Suprapubic skin (tissue), 4 donors: Measurements from ENCODE around the gene EPB41L5. TPM values are rescaled to one million over a fixed set of nuclear protein-coding genes. Genes with fewer than 3 reads are reported as not detected.

ENCODE experiments used
- DNase-seq, 2 donors: peaks; one replicate each; pipeline ENCODE4 v3.0.0-alpha.2; 2019; ENCODE audit warnings: low spot score in 2 of 2
- H3K27ac ChIP-seq: fragments of 200-600 bp; sonication (generic); one replicate; pipeline ENCODE4 v1.5.1; 2019
- H3K27me3 ChIP-seq: fragments of 200-600 bp; sonication (generic); one replicate; pipeline ENCODE4 v1.5.1; 2019
- H3K36me3 ChIP-seq: fragments of 200-600 bp; sonication (generic); one replicate; pipeline ENCODE4 v1.5.1; 2019
- H3K4me1 ChIP-seq: fragments of 200-600 bp; sonication (generic); one replicate; pipeline ENCODE4 v1.5.1; 2019
- H3K4me3 ChIP-seq: fragments of 200-600 bp; sonication (generic); one replicate; pipeline ENCODE4 v1.5.1; 2019; ENCODE audit warnings: mild to moderate bottlenecking
- H3K9me3 ChIP-seq: fragments of 200-600 bp; sonication (generic); one replicate; pipeline ENCODE4 v1.5.1; 2019
- EP300 ChIP-seq: sonication (generic); formaldehyde crosslinking; IDR thresholded peaks from one replicate; pipeline ENCODE4 v1.6.1; 2017; ENCODE audit warnings: antibody characterized with exemption
- POLR2A ChIP-seq, 2 donors: fragments of 450-650 bp; IDR thresholded peaks; one replicate each; pipeline ENCODE4 v1.6.1; 2017; ENCODE audit warnings: antibody characterized with exemption in 2 of 2, mild to moderate bottlenecking in 2 of 2, moderate library complexity in 2 of 2
- POLR2AphosphoS5 ChIP-seq, 3 donors: sonication (generic); formaldehyde crosslinking; IDR thresholded peaks; one replicate each; pipeline ENCODE4 v1.6.1; 2017; ENCODE audit warnings: antibody characterized with exemption in 3 of 3
- WGBS: methylation state at CpG from one replicate; pipeline ENCODE4 v1.1.5; 2018; 5-methylcytosine and 5-hydroxymethylcytosine counted together
- total RNA-seq, 4 donors: library from RNA; depleted of rRNA; stranded (reverse); fragments of >200 nt; gene quantifications; one replicate each; pipeline ENCODE4 v1.1.0, GENCODE V29; 2016
- TF ChIP-seq, protein P1 (sequence below), 2 donors: fragments of 200-600 bp in 1 of 2; fragments of 450-650 bp in 1 of 2; sonication (generic) in 1 of 2; IDR thresholded peaks; one replicate each; pipeline ENCODE4 v1.5.1; 2016 to 2019; ENCODE audit warnings: antibody characterized with exemption in 2 of 2, mild to moderate bottlenecking in 1 of 2, moderate library complexity in 1 of 2

The EPB41L5 gene
- total RNA-seq, 4 donors from 2014 or later: 19.5 to 34.6 (median 31.0) TPM

DNA sequence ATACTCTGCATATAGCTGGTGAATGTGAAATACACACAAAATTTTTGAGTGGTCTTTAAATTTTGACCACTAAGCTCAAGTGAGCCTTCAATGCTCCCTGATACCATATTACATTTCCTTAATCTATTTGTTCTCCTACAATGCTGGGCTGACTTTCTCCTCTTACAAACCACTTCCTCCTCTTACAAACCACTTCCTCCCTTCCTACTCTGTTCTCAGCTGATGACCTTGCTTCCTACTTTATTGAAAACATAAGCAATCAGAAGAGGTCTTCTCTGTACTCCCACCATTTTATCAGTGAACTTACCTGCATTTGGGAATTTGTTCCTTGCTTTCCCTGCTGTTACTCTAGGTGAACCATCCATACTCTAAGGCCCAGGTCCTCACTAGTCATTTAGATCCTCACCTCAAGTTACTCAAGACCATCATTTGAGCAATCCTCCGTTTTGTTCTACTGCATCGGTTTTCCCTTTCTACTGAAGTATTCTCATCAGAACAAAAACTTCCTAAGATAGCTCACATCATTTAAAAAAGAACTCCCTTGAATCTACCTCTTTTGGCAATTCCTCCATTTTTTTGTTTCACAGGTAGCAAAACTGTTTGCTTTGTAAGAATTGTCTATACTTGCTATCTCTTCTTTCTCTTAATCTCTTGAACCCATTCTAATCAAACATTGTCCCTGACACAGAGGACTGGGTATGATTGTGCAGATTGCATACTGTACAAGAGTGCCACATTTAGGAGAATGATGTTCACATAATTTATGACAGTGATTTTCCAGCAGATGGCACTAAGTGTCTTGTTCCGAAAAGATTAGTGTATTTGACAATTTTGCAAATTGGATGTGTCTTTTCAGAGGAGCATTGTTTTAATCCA, 96.5 kb downstream of the EPB41L5 start:
- Histone ChIP-seq H3K9me3 (no peaks in the 10 kb centered on the region), H3K27me3 (no peaks in the 10 kb centered on the region), H3K27ac (no peak overlapping the region), H3K36me3 (no peaks in the 10 kb centered on the region), H3K4me3 (no peak overlapping the region), H3K4me1 (peaks cover 22% of the 10 kb centered on the region)
- no peak for DNase-seq
- WGBS: 60% methylated on average over 3 of the region's 3 CpGs
- TF ChIP-seq POLR2A (IDR thresholded peaks at IDR 0.05) (no peak), POLR2AphosphoS5 (IDR thresholded peaks at IDR 0.05) (no peak), EP300 (no peak)
- TF ChIP-seq, protein P1, sequence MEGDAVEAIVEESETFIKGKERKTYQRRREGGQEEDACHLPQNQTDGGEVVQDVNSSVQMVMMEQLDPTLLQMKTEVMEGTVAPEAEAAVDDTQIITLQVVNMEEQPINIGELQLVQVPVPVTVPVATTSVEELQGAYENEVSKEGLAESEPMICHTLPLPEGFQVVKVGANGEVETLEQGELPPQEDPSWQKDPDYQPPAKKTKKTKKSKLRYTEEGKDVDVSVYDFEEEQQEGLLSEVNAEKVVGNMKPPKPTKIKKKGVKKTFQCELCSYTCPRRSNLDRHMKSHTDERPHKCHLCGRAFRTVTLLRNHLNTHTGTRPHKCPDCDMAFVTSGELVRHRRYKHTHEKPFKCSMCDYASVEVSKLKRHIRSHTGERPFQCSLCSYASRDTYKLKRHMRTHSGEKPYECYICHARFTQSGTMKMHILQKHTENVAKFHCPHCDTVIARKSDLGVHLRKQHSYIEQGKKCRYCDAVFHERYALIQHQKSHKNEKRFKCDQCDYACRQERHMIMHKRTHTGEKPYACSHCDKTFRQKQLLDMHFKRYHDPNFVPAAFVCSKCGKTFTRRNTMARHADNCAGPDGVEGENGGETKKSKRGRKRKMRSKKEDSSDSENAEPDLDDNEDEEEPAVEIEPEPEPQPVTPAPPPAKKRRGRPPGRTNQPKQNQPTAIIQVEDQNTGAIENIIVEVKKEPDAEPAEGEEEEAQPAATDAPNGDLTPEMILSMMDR (IDR thresholded peaks at IDR 0.05): no peak

DNA sequence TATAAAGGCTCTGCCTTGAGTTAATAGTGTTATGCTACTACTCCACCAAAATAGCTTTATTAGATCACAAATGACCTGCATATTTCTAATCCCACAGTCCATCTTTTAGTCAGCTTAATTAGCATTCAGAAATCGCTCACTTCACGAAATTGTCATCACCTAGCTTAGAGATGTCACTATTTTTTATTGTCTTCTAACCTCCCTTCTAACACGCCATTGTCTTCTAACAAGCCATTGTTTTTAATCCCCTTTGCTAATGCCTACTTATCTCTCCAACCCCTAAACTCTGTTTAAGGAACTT, 97.1 kb downstream of the EPB41L5 start:
- H3K27me3 ChIP-seq: no peaks in the 10 kb centered on the region
- no peak overlapping the region for H3K27ac ChIP-seq
- H3K4me1 ChIP-seq: peaks cover 22% of the 10 kb centered on the region
- no peaks in the 10 kb centered on the region for H3K9me3 ChIP-seq
- H3K36me3 ChIP-seq: no peaks in the 10 kb centered on the region
- WGBS: 87% methylated on average over 3 of the region's 3 CpGs
- TF ChIP-seq POLR2AphosphoS5 (IDR thresholded peaks at IDR 0.05) (no peak), EP300 (no peak), POLR2A (IDR thresholded peaks at IDR 0.05) (no peak)
- TF ChIP-seq, protein P1 (IDR thresholded peaks at IDR 0.05): no peak
- DNase-seq: no peak
- no peak overlapping the region for H3K4me3 ChIP-seq

DNA sequence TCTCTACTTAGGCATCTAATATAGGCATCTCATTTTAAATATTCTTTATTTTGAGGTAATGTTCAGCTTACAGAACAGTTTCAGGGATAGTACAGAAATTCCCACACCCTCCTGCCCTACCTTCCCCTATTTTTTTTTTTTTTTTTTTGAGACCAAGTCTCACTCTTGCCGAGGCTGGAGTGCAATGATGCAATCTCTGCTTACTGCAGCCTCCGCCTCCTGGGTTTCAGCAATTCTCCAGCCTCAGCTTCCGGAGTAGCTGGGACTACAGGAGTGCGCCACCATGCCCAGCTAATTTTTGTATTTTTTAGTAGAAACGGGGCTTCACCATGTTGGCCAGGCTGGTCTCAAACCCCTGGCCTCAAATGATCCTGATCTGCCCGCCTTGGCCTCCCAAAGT, 97.6 kb downstream of the EPB41L5 start:
- Histone ChIP-seq H3K27me3 (no peaks in the 10 kb centered on the region), H3K27ac (no peak overlapping the region), H3K4me3 (no peak overlapping the region), H3K36me3 (no peaks in the 10 kb centered on the region), H3K4me1 (peaks cover 22% of the 10 kb centered on the region), H3K9me3 (no peaks in the 10 kb centered on the region)
- TF ChIP-seq EP300 (no peak), POLR2AphosphoS5 (IDR thresholded peaks at IDR 0.05) (no peak), POLR2A (IDR thresholded peaks at IDR 0.05) (no peak)
- TF ChIP-seq, protein P1 (IDR thresholded peaks at IDR 0.05): no peak
- 83% methylated on average over 6 of the region's 6 CpGs for WGBS
- no peak for DNase-seq

DNA sequence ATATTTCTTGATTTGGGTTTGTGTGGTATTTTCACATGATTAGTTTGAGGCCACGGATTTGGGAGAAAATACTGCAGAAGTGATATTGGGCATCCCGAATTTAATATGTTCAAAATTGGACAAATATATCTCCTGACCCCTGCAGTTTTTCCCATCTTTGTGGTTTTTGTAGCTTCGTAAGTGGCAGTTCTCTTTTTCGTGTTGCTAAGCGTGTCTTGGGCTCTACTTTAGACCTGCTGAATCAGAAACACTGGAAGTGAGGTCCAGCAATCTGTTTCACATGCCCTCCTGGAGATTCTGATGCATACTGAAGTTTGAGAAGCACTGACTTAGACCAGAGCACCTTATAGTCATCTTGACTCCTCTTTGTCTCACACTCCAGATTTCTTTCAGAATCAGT, 98.3 kb downstream of the EPB41L5 start:
- H3K27ac ChIP-seq: no peak overlapping the region
- H3K27me3 ChIP-seq: no peaks in the 10 kb centered on the region
- H3K4me1 ChIP-seq: peaks cover 22% of the 10 kb centered on the region
- DNase-seq: no peak
- no peaks in the 10 kb centered on the region for H3K36me3 ChIP-seq
- TF ChIP-seq, protein P1 (IDR thresholded peaks at IDR 0.05): no peak
- TF ChIP-seq POLR2AphosphoS5 (IDR thresholded peaks at IDR 0.05) (no peak), EP300 (no peak), POLR2A (IDR thresholded peaks at IDR 0.05) (no peak)
- H3K9me3 ChIP-seq: no peaks in the 10 kb centered on the region
- no peak overlapping the region for H3K4me3 ChIP-seq
- 84% methylated on average over 5 of the region's 5 CpGs for WGBS

DNA sequence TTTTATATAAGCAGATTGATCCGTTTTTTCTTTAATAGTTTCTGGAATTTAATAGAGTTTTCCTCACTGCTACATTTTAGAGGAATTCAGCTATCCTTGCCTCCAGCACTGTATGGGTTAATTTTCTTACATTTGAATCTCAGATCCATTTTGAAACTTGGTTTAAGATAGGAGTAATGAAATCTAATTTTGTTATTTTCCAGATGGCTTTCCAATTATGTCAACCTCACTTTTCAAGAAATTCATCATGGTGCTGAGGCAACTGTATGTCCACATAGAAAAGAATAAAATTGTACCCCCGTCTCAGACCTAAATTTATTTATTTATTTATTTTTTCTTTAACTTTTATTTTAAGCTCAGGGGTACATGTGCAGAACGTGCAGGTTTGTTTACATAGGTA, 105.1 kb downstream of the EPB41L5 start:
- Histone ChIP-seq H3K36me3 (no peaks in the 10 kb centered on the region), H3K4me3 (no peak overlapping the region), H3K9me3 (no peaks in the 10 kb centered on the region), H3K4me1 (no peaks in the 10 kb centered on the region), H3K27ac (no peak overlapping the region), H3K27me3 (no peaks in the 10 kb centered on the region)
- DNase-seq: no peak
- TF ChIP-seq EP300 (no peak), POLR2AphosphoS5 (IDR thresholded peaks at IDR 0.05) (no peak), POLR2A (IDR thresholded peaks at IDR 0.05) (no peak)
- TF ChIP-seq, protein P1 (IDR thresholded peaks at IDR 0.05): no peak
- 89% methylated on average over 3 of the region's 3 CpGs for WGBS
